Activated CD8-positive, alpha-beta memory T cell treated with anti-CD3 and anti-CD28 coated beads, Interleukin-2, amount 10 ng/mL, durations not matched to agents 7 days and 5 days (primary cell): Measurements from ENCODE around the gene ANAPC2. TPM values are rescaled to one million over a fixed set of nuclear protein-coding genes. Genes with fewer than 3 reads are reported as not detected.

Experiments used
- ATAC-seq: fragments of 150-1000 bp; cut with Tn5 transposase; one replicate; pipeline ENCODE4 v1.10.0; 2021; ENCODE audit warnings: moderate library complexity
- CTCF ChIA-PET: fragments of 350-600 bp; sonication (Branson Sonifier 250); formaldehyde crosslinking; loops from one replicate; lab custom pipeline; 2021; ENCODE audit warnings: antibody characterized with exemption; lab: Charles Lee
- DNase-seq: peaks from one replicate; pipeline ENCODE4 v3.0.0-alpha.2; 2020
- H3K27ac Mint-ChIP-seq: one replicate; pipeline ENCODE4 v1.8.0; 2021; ENCODE audit warnings: mild to moderate bottlenecking, mixed read lengths
- H3K27me3 Mint-ChIP-seq: one replicate; pipeline ENCODE4 v1.8.0; 2021; ENCODE audit warnings: mixed read lengths
- H3K36me3 Mint-ChIP-seq: one replicate; pipeline ENCODE4 v1.8.0; 2021; ENCODE audit warnings: mild to moderate bottlenecking, mixed read lengths
- H3K4me1 Mint-ChIP-seq: one replicate; pipeline ENCODE4 v1.8.0; 2021; ENCODE audit warnings: mixed read lengths
- H3K4me3 Mint-ChIP-seq: one replicate; pipeline ENCODE4 v1.8.0; 2021; ENCODE audit warnings: mild to moderate bottlenecking, moderate library complexity, mixed read lengths
- H3K9me3 Mint-ChIP-seq: one replicate; pipeline ENCODE4 v1.8.0; 2022; ENCODE audit warnings: low read depth, mixed read lengths
- total RNA-seq, 2 experiments: library from RNA; stranded (reverse); gene quantifications; one replicate each; pipeline ENCODE4 v1.2.3, GENCODE V29; 2021

The ANAPC2 gene
- total RNA-seq, 2 experiments from 2014 or later, result 59.8 to 69.7 TPM

- Mint-ChIP-seq H3K4me1 (peaks cover 29% of the 10 kb centered on the region), H3K36me3 (peaks cover 2% of the 10 kb centered on the region), H3K4me3 (no peak overlapping the region), H3K9me3 (no peaks in the 10 kb centered on the region), H3K27me3 (no peaks in the 10 kb centered on the region), H3K27ac (peak overlapping the region; percentile 36)
- CTCF ChIA-PET, result interaction anchor here (5.1 kb wide), 1 partner anchor 13 kb away, joined by 55 read pairs; the partner anchor contains the start of genes NDOR1, TMEM203 and TPRN
- no peak for DNase-seq
- no peak for ATAC-seq
Observed at GRCh38 chr9:137191245-137191644, 2.9 kb upstream of the ANAPC2 start.

GRCh38 chr9:137190315-137190856 lies 2.0 kb upstream of the ANAPC2 start:
- ATAC-seq (no peak), DNase-seq (no peak)
- Mint-ChIP-seq H3K27me3 (no peaks in the 10 kb centered on the region), H3K27ac (peak overlapping the region; percentile 36), H3K4me3 (peak overlapping the region; percentile 28), H3K4me1 (peaks cover 34% of the 10 kb centered on the region), H3K9me3 (no peaks in the 10 kb centered on the region), H3K36me3 (peaks cover 2% of the 10 kb centered on the region)
- CTCF ChIA-PET, result interaction anchor here (0.7 to 5.1 kb wide), 7 partner anchors 8 to 70 kb away, joined by 3 to 55 read pairs (median 12); partner anchors contain the start of genes CYSRT1, NDOR1, RNF208 and RNF224

- no peak for ATAC-seq
- CTCF ChIA-PET, result interaction anchor here (0.9 to 5.1 kb wide), 24 partner anchors 9 to 161 kb away, joined by 3 to 55 read pairs (median 4); partner anchors contain the start of genes CYSRT1, NDOR1, NELFB and RNF208
Observed at GRCh38 chr9:137189297-137190295, 1.2 kb upstream of the ANAPC2 start.

GRCh38 chr9:137188086-137188489 lies 272 bp downstream of the ANAPC2 start:
- no peaks in the 10 kb centered on the region for H3K9me3 Mint-ChIP-seq
- CTCF ChIA-PET, result interaction anchor here (0.9 to 5.1 kb wide), 17 partner anchors 10 to 154 kb away, joined by 3 to 55 read pairs (median 8); partner anchors contain the start of genes CYSRT1, NDOR1, NELFB and RNF208
- peaks cover 35% of the 10 kb centered on the region for H3K4me1 Mint-ChIP-seq
- peak overlapping the region; percentile 92 for H3K27ac Mint-ChIP-seq
- peaks cover 2% of the 10 kb centered on the region for H3K36me3 Mint-ChIP-seq
- no peak for ATAC-seq
- no peaks in the 10 kb centered on the region for H3K27me3 Mint-ChIP-seq
- no peak for DNase-seq
- peak overlapping the region; percentile 93 for H3K4me3 Mint-ChIP-seq

More at GRCh38 chr9:137189297-137190295, 1.2 kb upstream of the ANAPC2 start:
- peaks cover 35% of the 10 kb centered on the region for H3K4me1 Mint-ChIP-seq
- peak overlapping the region; percentile 92 for H3K27ac Mint-ChIP-seq
- peak overlapping the region; percentile 93 for H3K4me3 Mint-ChIP-seq
- no peaks in the 10 kb centered on the region for H3K9me3 Mint-ChIP-seq
- DNase-seq, result no peak
- no peaks in the 10 kb centered on the region for H3K27me3 Mint-ChIP-seq
- H3K36me3 Mint-ChIP-seq, result peaks cover 2% of the 10 kb centered on the region

DNA sequence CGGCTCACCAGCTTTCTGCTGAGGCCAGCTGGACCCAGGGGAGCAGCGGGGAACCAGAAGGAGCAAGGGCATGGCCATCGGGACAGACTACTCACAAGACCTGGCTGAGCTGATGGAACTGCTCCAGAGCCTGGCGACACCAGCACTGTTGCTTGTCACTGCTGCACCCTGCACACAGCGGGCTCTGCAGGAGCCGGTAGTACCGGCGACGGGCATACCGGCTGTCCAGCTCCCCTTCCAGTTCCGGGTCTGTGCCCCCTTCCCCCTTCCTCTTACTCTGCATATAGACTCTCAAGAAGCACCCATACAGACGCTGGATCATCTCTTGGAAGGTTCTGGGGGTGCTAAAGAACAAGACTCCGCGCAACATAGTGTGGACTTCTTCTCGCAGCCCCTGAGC lies 974 bp downstream of the ANAPC2 start:
- CTCF ChIA-PET, result interaction anchor here (1.2 to 5.1 kb wide), 8 partner anchors 11 to 67 kb away, joined by 6 to 55 read pairs (median 11); partner anchors contain the start of genes CYSRT1, NDOR1, NELFB and RNF208
- no peaks in the 10 kb centered on the region for H3K27me3 Mint-ChIP-seq
- DNase-seq (no peak), ATAC-seq (no peak)
- peaks cover 2% of the 10 kb centered on the region for H3K36me3 Mint-ChIP-seq
- H3K4me1 Mint-ChIP-seq, result peaks cover 35% of the 10 kb centered on the region
- H3K4me3 Mint-ChIP-seq, result peak overlapping the region; percentile 93
- H3K9me3 Mint-ChIP-seq, result no peaks in the 10 kb centered on the region
- peak overlapping the region; percentile 92 for H3K27ac Mint-ChIP-seq

- DNase-seq (no peak), ATAC-seq (no peak)
- Mint-ChIP-seq H3K27me3 (no peaks in the 10 kb centered on the region), H3K9me3 (no peaks in the 10 kb centered on the region), H3K4me1 (peaks cover 35% of the 10 kb centered on the region), H3K4me3 (peak overlapping the region; percentile 93), H3K27ac (no peak overlapping the region), H3K36me3 (peaks cover 5% of the 10 kb centered on the region)
- CTCF ChIA-PET, result interaction anchor here (3.5 to 5.1 kb wide), 2 partner anchors 18 to 50 kb away, joined by 15 to 55 read pairs; partner anchors contain the start of genes NDOR1, TMEM203 and TPRN
Observed at GRCh38 chr9:137186385-137186784, 2.0 kb downstream of the ANAPC2 start.

DNA sequence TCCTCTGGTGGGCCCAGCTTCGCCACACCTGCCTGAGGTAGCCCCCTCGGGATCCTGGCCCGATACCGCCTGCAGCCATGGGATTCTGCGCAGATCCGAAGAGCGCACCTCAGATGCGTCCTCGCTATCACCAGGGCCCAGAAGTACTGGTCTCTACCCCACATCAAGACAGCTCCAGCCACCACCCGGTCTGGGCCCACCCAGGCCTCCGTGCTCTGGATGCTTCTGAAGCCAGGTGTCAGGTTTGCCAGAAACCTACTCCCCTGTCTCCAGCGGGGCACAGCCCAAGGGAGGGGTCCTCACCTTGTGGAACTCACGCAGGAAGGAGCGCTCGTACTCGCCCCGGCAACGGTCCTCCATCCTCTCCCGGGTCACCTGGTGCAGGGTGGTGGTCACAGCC lies 2.4 kb downstream of the ANAPC2 start:
- Mint-ChIP-seq H3K27me3 (no peaks in the 10 kb centered on the region), H3K4me3 (no peak overlapping the region), H3K9me3 (no peaks in the 10 kb centered on the region), H3K36me3 (peaks cover 5% of the 10 kb centered on the region), H3K27ac (no peak overlapping the region), H3K4me1 (peaks cover 35% of the 10 kb centered on the region)
- CTCF ChIA-PET, result no interaction called here
- ATAC-seq (no peak), DNase-seq (no peak)

DNA sequence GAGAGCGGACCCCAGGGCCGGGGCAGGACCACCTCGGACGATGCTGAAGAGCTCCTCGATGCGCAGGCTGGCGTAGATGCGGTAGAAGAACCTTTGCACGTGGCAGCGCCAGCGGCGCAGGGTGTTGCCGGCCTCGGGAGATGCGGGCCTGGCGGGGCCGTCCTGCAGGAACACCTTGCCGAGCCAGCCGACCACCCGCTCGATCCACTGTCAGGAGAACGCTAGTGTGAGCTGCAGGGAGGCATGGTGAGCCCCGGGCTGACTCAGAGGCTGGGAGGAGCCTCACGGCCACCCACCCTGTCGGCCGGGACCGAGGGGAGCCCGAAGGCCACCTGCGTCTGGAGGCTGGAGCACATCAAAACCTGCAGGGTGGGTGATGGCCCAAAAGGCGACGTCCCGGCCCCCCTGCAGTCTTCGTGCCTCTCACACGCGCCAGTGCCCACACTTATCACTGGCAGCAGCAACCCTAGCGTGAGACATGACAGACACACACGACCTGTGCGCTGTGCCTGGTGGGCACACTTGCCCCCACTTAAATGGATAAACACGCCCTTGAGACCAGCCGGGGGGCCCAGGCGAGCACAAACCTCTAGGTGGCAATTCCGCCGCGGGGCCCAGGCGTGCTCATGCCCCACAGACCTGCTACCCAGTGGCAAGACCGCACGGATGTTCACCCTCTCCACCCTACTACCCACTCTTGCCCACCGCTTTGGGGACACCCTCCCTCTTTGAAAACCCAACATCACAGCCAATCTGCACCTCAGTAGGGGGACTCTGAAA lies 3.3 kb downstream of the ANAPC2 start:
- DNase-seq, result no peak
- Mint-ChIP-seq H3K27me3 (no peaks in the 10 kb centered on the region), H3K27ac (no peak overlapping the region), H3K9me3 (no peaks in the 10 kb centered on the region), H3K4me3 (no peak overlapping the region), H3K4me1 (peaks cover 28% of the 10 kb centered on the region), H3K36me3 (peaks cover 4% of the 10 kb centered on the region)
- no peak for ATAC-seq
- CTCF ChIA-PET, result no interaction called here

DNA sequence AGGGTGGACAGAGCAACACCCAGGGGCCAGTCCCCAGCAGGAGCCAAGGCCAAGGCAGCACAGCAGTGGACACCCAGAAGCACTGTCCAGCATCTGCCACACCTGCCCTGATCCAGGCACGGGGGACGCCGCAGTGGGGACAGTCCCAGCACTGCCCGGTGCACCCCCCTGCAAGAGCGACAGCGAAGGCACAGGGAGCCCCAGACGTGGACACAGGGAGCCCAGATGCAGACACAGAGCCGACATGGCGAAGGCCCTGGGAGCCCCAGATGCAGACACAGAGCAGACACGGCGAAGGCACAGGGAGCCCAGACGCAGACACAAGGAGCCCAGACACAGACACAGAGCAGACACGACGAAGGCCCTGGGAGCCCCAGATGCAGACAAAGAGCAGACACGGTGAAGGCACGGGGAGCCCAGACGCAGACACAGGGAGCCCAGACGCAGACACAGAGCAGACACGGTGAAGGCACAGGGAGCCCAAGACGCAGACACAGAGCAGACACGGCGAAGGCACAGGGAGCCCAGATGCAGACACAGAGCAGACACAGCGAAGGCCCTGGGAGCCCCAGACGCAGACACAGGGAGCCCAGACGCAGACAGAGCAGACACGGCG lies 4.3 kb downstream of the ANAPC2 start:
- no peak for DNase-seq
- Mint-ChIP-seq H3K36me3 (peaks cover 4% of the 10 kb centered on the region), H3K9me3 (no peaks in the 10 kb centered on the region), H3K27me3 (no peaks in the 10 kb centered on the region), H3K4me1 (peaks cover 21% of the 10 kb centered on the region), H3K4me3 (no peak overlapping the region), H3K27ac (no peak overlapping the region)
- no peak for ATAC-seq
- CTCF ChIA-PET, result no interaction called here

DNA sequence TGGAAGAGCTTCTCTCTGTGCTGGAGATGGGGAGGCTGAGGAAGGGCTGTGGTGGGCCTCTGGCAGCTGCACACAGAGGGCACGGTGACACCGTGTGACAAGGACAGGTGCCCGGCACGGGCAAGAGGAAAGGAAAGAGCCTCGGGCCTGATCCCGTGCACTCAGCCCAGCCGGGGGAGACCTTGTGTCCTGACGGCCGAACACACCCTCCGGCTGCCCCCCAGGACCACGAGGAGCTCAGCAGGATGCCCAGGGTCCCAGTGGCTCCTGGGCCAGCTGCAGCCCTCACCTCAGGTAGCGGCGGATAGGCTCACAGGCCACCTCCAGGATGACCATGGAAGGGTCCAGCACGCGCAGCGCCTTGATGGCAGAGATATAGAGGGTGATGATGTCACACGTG lies 5.5 kb downstream of the ANAPC2 start:
- H3K9me3 Mint-ChIP-seq, result no peaks in the 10 kb centered on the region
- ATAC-seq (no peak), DNase-seq (no peak)
- H3K4me1 Mint-ChIP-seq, result peaks cover 19% of the 10 kb centered on the region
- peaks cover 4% of the 10 kb centered on the region for H3K36me3 Mint-ChIP-seq
- H3K4me3 Mint-ChIP-seq, result no peak overlapping the region
- H3K27me3 Mint-ChIP-seq, result no peaks in the 10 kb centered on the region
- CTCF ChIA-PET, result no interaction called here
- H3K27ac Mint-ChIP-seq, result no peak overlapping the region

DNA sequence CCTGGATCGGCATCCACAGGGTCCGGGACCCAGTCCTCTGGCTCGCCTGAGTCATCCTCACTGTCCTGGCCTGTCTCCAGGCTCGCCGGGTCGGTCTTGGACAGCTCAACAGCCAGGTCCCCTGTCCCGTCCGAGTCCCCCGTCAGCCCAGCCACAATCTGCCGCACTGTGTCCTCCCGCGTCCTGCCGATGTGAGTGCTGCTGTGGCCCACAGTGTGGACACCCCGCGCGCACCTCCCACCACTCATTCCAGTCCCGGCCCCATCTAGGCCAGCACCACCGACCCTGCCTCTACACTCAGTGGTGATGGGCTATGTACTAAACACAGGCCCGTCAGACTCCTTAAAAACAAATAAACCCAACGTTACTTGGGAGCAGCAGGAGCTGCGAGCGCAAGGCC lies 6.7 kb downstream of the ANAPC2 start:
- no peak for ATAC-seq
- Mint-ChIP-seq H3K36me3 (peaks cover 4% of the 10 kb centered on the region), H3K4me1 (peaks cover 8% of the 10 kb centered on the region), H3K4me3 (no peak overlapping the region), H3K27ac (no peak overlapping the region), H3K9me3 (no peaks in the 10 kb centered on the region), H3K27me3 (no peaks in the 10 kb centered on the region)
- DNase-seq, result no peak
- CTCF ChIA-PET, result no interaction called here

DNA sequence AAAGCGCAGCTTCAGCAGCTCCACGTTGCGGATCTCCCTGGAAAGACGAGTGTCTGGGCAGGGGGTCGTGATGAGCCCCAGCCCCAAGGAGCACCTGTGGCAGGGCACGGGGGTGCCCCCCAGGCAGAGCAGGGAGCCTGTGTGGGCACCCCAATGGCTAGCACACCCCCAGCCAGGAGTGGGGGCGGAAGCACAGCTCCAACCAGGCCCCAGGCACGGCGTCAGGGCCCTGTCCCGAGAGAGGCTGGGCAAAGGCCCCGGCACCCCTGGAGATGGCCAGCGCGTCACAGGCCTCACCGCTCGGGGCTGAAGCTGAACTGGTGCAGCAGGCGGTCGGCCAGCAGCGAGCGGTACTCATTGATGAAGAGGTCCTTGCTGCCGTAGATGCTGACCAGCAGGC lies 7.9 kb downstream of the ANAPC2 start:
- peaks cover 1% of the 10 kb centered on the region for H3K4me1 Mint-ChIP-seq
- H3K27ac Mint-ChIP-seq, result no peak overlapping the region
- peaks cover 4% of the 10 kb centered on the region for H3K36me3 Mint-ChIP-seq
- H3K27me3 Mint-ChIP-seq, result no peaks in the 10 kb centered on the region
- no peaks in the 10 kb centered on the region for H3K9me3 Mint-ChIP-seq
- CTCF ChIA-PET, result no interaction called here
- no peak overlapping the region for H3K4me3 Mint-ChIP-seq
- DNase-seq (no peak), ATAC-seq (no peak)
